HepG2 (cell line): ENCODE results near the gene RBPJ. TPM values are rescaled to one million over a fixed set of nuclear protein-coding genes. Genes with fewer than 3 reads are reported as not detected.

ENCODE experiments used
- ARNT2 ChIP-seq: sonication (generic); formaldehyde crosslinking; IDR thresholded peaks from 2 replicates; pipeline ENCODE4 v1.8.0; 2022; ENCODE audit warnings: mild to moderate bottlenecking, low read depth, missing genetic modification reagents, moderate library complexity
- NFAT5 ChIP-seq: sonication (generic); formaldehyde crosslinking; IDR thresholded peaks from 2 replicates; pipeline ENCODE4 v1.4.0; 2020; ENCODE audit warnings: missing genetic modification reagents
- ZBTB38 ChIP-seq: sonication (generic); formaldehyde crosslinking; IDR thresholded peaks from 2 replicates; pipeline ENCODE4 v1.5.1; 2020; ENCODE audit warnings: mild to moderate bottlenecking, missing genetic modification reagents
- ZNF253 ChIP-seq: sonication (generic); formaldehyde crosslinking; IDR thresholded peaks from 2 replicates; pipeline ENCODE4 v1.8.0; 2022; ENCODE audit warnings: mild to moderate bottlenecking, missing genetic modification reagents, borderline replicate concordance
- ZNF296 ChIP-seq: sonication (generic); formaldehyde crosslinking; conservative IDR thresholded peaks from 2 replicates; pipeline ENCODE4 v1.5.0; 2020; ENCODE audit warnings: mild to moderate bottlenecking, missing genetic modification reagents
- ZNF343 ChIP-seq: sonication (generic); formaldehyde crosslinking; IDR thresholded peaks from 2 replicates; pipeline ENCODE4 v1.4.0; 2020; ENCODE audit warnings: mild to moderate bottlenecking, missing genetic modification reagents
- ZNF557 ChIP-seq: sonication (generic); formaldehyde crosslinking; IDR thresholded peaks from 2 replicates; pipeline ENCODE4 v1.4.0; 2020; ENCODE audit warnings: missing genetic modification reagents
- ZNF562 ChIP-seq: sonication (generic); formaldehyde crosslinking; IDR thresholded peaks from 2 replicates; pipeline ENCODE4 v1.8.0; 2022; ENCODE audit warnings: missing genetic modification reagents, borderline replicate concordance
- ZNF841 ChIP-seq: sonication (generic); formaldehyde crosslinking; IDR thresholded peaks from 2 replicates; pipeline ENCODE4 v1.8.1; 2023; ENCODE audit warnings: missing genetic modification reagents, borderline replicate concordance
- polyA plus RNA-seq, 8 experiments: library from polyadenylated mRNA; depleted of rRNA in 3 of 8; stranded (reverse) in 7 of 8; unstranded in 1 of 8; fragments of >200 nt; fragmentation: Illumina TruSeq in 4 of 8; extraction: Trizol in 4 of 8; gene quantifications; 2 replicates each; pipeline versions ENCODE4 v1.2.1 to v1.2.3, GENCODE V29; 2011 to 2016; ENCODE audit warnings: low read depth in 4 of 8, missing spikeins in 1 of 8, mixed read lengths in 1 of 8; ENCODE audit not compliant: insufficient read depth in 1 of 8
- total RNA-seq, 5 experiments: library from RNA; depleted of rRNA; stranded (reverse); fragments of >200 nt; fragmentation: Illumina TruSeq; extraction: Trizol; gene quantifications; 2 replicates each; pipeline ENCODE4 v1.2.3, GENCODE V29; 2016; ENCODE audit warnings: low read depth in 1 of 5
- TF ChIP-seq, protein P1 (sequence below): sonication (generic); formaldehyde crosslinking; IDR thresholded peaks from 2 replicates; pipeline ENCODE4 v1.5.0; 2020; ENCODE audit warnings: mild to moderate bottlenecking, missing genetic modification reagents, moderate library complexity
- TF ChIP-seq, protein P2 (sequence below): sonication (generic); formaldehyde crosslinking; IDR thresholded peaks from 2 replicates; pipeline ENCODE4 v1.4.0; 2020; ENCODE audit warnings: missing genetic modification reagents

Gene RBPJ
- total and polyA plus RNA-seq, 2 of the 13 experiments (the other 11 are each of a cell fraction or from before 2014, with no cell fraction given), result 25.9 to 33.2 TPM

GRCh38 chr4:26402458-26402857 lies 81.6 kb downstream of the RBPJ start (continued):
- TF ChIP-seq, protein P1, sequence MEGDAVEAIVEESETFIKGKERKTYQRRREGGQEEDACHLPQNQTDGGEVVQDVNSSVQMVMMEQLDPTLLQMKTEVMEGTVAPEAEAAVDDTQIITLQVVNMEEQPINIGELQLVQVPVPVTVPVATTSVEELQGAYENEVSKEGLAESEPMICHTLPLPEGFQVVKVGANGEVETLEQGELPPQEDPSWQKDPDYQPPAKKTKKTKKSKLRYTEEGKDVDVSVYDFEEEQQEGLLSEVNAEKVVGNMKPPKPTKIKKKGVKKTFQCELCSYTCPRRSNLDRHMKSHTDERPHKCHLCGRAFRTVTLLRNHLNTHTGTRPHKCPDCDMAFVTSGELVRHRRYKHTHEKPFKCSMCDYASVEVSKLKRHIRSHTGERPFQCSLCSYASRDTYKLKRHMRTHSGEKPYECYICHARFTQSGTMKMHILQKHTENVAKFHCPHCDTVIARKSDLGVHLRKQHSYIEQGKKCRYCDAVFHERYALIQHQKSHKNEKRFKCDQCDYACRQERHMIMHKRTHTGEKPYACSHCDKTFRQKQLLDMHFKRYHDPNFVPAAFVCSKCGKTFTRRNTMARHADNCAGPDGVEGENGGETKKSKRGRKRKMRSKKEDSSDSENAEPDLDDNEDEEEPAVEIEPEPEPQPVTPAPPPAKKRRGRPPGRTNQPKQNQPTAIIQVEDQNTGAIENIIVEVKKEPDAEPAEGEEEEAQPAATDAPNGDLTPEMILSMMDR (CRISPR knock-in tag), result no peak
- TF ChIP-seq ZNF841 (CRISPR knock-in tag) (no peak), ZNF557 (CRISPR knock-in tag) (no peak), NFAT5 (CRISPR knock-in tag) (no peak), ZNF562 (CRISPR knock-in tag) (no peak), ARNT2 (CRISPR knock-in tag) (no peak), ZNF296 (no peak), ZNF253 (CRISPR knock-in tag) (no peak), ZBTB38 (CRISPR knock-in tag) (no peak), ZNF343 (CRISPR knock-in tag) (no peak)
- TF ChIP-seq, protein P2, sequence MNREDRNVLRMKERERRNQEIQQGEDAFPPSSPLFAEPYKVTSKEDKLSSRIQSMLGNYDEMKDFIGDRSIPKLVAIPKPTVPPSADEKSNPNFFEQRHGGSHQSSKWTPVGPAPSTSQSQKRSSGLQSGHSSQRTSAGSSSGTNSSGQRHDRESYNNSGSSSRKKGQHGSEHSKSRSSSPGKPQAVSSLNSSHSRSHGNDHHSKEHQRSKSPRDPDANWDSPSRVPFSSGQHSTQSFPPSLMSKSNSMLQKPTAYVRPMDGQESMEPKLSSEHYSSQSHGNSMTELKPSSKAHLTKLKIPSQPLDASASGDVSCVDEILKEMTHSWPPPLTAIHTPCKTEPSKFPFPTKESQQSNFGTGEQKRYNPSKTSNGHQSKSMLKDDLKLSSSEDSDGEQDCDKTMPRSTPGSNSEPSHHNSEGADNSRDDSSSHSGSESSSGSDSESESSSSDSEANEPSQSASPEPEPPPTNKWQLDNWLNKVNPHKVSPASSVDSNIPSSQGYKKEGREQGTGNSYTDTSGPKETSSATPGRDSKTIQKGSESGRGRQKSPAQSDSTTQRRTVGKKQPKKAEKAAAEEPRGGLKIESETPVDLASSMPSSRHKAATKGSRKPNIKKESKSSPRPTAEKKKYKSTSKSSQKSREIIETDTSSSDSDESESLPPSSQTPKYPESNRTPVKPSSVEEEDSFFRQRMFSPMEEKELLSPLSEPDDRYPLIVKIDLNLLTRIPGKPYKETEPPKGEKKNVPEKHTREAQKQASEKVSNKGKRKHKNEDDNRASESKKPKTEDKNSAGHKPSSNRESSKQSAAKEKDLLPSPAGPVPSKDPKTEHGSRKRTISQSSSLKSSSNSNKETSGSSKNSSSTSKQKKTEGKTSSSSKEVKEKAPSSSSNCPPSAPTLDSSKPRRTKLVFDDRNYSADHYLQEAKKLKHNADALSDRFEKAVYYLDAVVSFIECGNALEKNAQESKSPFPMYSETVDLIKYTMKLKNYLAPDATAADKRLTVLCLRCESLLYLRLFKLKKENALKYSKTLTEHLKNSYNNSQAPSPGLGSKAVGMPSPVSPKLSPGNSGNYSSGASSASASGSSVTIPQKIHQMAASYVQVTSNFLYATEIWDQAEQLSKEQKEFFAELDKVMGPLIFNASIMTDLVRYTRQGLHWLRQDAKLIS (CRISPR knock-in tag), result no peak
